Chondrocyte (in vitro differentiated cells): Measurements from ENCODE around the gene PARD6G. TPM values are rescaled to one million over a fixed set of nuclear protein-coding genes. Genes with fewer than 3 reads are reported as not detected.
"Not testable (repeated sequence)": the region's sequence is repeated elsewhere in the genome, so short reads cannot be mapped to it uniquely, and the experiment has no call there.

Source experiments
- DNase-seq: peaks from one replicate; pipeline ENCODE4 v3.0.0; 2021; ENCODE audit warnings: mixed read lengths, low spot score
- H3K27ac Mint-ChIP-seq: one replicate; pipeline ENCODE4 v1.8.0; 2021; ENCODE audit warnings: mild to moderate bottlenecking, moderate library complexity, mixed read lengths; ENCODE audit not compliant: unreplicated experiment
- H3K27me3 Mint-ChIP-seq: 2 replicates; pipeline ENCODE4 v1.8.0; 2021; ENCODE audit warnings: low read depth, mixed read lengths
- H3K36me3 Mint-ChIP-seq: 2 replicates; pipeline ENCODE4 v1.8.0; 2021; ENCODE audit warnings: low read depth, mixed read lengths
- H3K4me1 Mint-ChIP-seq: 2 replicates; pipeline ENCODE4 v1.8.0; 2021; ENCODE audit warnings: low read depth, mild to moderate bottlenecking, mixed read lengths
- H3K4me3 Mint-ChIP-seq: one replicate; pipeline ENCODE4 v1.8.0; 2021; ENCODE audit warnings: mild to moderate bottlenecking, moderate library complexity, mixed read lengths; ENCODE audit not compliant: unreplicated experiment
- H3K9me3 Mint-ChIP-seq: 2 replicates; pipeline ENCODE4 v1.8.0; 2021; ENCODE audit warnings: low read depth, mixed read lengths
- CTCF ChIP-seq: fragments of 200-600 bp; sonication (generic); IDR thresholded peaks from 2 replicates; pipeline ENCODE4 v1.5.0; 2021; ENCODE audit warnings: antibody characterized with exemption, mild to moderate bottlenecking, moderate library complexity
- long read RNA-seq: library from polyadenylated mRNA; stranded (forward); transcript quantifications from one replicate; pipeline ENCODE4 v2.0.0, GENCODE V29; 2021
- total RNA-seq: library from RNA; stranded (reverse); gene quantifications from 3 replicates; pipeline ENCODE4 v1.2.1, GENCODE V29; 2021

PARD6G gene, protein sequence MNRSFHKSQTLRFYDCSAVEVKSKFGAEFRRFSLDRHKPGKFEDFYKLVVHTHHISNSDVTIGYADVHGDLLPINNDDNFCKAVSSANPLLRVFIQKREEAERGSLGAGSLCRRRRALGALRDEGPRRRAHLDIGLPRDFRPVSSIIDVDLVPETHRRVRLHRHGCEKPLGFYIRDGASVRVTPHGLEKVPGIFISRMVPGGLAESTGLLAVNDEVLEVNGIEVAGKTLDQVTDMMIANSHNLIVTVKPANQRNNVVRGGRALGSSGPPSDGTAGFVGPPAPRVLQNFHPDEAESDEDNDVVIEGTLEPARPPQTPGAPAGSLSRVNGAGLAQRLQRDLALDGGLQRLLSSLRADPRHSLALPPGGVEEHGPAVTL
- total RNA-seq = 10.9 to 17.7 TPM (median 17.0 TPM) in 3 replicates
- long read RNA-seq, partial matches to known transcripts = 1 of 6 reads
- long read RNA-seq, other reads (novel, unspliced or antisense) = 5 of 6 reads

GRCh38 chr18:80247393-80247841 lies at the start of gene PARD6G:
PARD6G (minus strand) TSS chr18:80247514; CDS start chr18:80247348, 166 bp downstream.
- DNase-seq = no peak
- H3K4me3 Mint-ChIP-seq = peak within 1 kb of the TSS; percentile 69
- H3K9me3 Mint-ChIP-seq = no peaks in the 10 kb centered on the region
- TF ChIP-seq CTCF = peak; percentile 45
- no peaks in the 10 kb centered on the region for H3K27me3 Mint-ChIP-seq
- H3K4me1 Mint-ChIP-seq = peaks cover 10% of the 10 kb centered on the region
- peak within 1 kb of the TSS; percentile 17 for H3K27ac Mint-ChIP-seq
- H3K36me3 Mint-ChIP-seq = no peaks in the 10 kb centered on the region

GRCh38 chr18:80262241-80263033 lies 15.1 kb upstream of the PARD6G start:
- H3K4me3 Mint-ChIP-seq, DNase-seq, H3K27me3 Mint-ChIP-seq, H3K27ac Mint-ChIP-seq, H3K9me3 Mint-ChIP-seq, H3K4me1 Mint-ChIP-seq, H3K36me3 Mint-ChIP-seq: not testable (repeated sequence)
- peak; percentile 80 for TF ChIP-seq CTCF

DNA sequence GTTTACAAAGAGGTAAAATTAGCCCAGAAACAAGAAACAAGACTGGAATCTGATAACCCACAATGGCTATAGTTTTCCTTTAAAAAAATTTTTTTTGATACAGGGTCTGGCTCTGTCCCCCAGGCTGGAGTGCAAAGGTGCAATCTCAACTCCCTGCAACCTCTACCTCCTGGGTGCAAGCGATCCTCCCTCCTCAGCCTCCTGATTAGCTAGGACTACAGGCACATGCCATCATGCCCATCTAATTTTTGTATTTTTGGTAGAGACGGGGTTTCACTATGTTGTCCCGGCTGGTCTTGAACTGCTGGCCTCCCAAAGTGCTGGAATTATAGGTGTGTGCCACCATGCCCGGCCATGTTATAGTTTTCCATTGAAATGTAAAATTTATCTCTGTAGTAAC lies 12.3 kb upstream of the PARD6G start:
- Mint-ChIP-seq H3K27ac (no peak overlapping the region), H3K4me1 (peaks cover 9% of the 10 kb centered on the region), H3K4me3 (no peak overlapping the region), H3K36me3 (no peaks in the 10 kb centered on the region), H3K9me3 (peaks cover 3% of the 10 kb centered on the region), H3K27me3 (no peaks in the 10 kb centered on the region)
- TF ChIP-seq CTCF = no peak
- DNase-seq = no peak

DNA sequence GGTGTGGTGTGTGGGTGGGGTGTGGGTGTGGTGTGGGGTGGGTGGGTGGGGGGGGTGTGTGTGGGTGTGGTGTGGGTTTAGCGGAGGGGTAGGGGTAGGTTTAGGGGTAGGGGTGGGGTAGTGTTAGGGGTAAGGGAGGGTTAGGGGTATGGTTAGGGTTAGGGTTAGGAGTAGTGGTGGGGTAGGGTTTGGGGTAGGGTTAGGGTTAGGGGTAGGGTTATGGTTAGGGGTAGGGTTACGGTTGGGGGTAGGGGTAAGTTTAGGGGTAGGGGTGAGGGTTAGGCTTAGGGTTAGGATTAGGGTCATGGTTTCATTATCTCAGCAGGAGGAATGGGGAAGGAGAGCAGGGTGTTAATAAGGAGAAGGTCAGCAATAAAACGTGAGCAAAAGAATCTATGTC lies 11.3 kb upstream of the PARD6G start:
- no peak overlapping the region for H3K4me3 Mint-ChIP-seq
- no peak for TF ChIP-seq CTCF
- no peak overlapping the region for H3K27ac Mint-ChIP-seq
- H3K36me3 Mint-ChIP-seq = no peaks in the 10 kb centered on the region
- DNase-seq = no peak
- H3K27me3 Mint-ChIP-seq = no peaks in the 10 kb centered on the region
- peaks cover 3% of the 10 kb centered on the region for H3K9me3 Mint-ChIP-seq
- H3K4me1 Mint-ChIP-seq = peaks cover 9% of the 10 kb centered on the region
